ENCODE data around the gene SS18L1.

DNA sequence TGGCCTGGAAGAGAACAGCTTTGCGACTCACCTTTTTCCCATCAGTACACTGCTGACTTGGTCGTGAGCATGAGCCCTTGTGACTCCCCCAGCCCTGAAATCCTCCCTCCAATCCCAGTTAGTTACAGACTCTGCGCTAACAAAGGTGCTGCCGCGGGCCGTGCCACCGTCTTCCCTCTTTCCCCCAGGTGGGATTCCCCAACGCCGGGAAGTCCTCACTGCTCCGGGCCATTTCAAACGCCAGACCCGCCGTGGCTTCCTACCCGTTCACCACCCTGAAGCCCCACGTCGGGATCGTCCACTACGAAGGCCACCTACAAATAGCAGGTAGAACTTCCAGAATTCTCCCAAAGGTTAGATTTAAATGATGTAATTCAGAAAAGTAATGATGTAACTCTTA lies 55.4 kb downstream of the SS18L1 start:
- TF ChIP-seq, protein P1, sequence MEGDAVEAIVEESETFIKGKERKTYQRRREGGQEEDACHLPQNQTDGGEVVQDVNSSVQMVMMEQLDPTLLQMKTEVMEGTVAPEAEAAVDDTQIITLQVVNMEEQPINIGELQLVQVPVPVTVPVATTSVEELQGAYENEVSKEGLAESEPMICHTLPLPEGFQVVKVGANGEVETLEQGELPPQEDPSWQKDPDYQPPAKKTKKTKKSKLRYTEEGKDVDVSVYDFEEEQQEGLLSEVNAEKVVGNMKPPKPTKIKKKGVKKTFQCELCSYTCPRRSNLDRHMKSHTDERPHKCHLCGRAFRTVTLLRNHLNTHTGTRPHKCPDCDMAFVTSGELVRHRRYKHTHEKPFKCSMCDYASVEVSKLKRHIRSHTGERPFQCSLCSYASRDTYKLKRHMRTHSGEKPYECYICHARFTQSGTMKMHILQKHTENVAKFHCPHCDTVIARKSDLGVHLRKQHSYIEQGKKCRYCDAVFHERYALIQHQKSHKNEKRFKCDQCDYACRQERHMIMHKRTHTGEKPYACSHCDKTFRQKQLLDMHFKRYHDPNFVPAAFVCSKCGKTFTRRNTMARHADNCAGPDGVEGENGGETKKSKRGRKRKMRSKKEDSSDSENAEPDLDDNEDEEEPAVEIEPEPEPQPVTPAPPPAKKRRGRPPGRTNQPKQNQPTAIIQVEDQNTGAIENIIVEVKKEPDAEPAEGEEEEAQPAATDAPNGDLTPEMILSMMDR (IDR thresholded peaks at IDR 0.05), result no peak
- no peak for TF ChIP-seq POLR2A (IDR thresholded peaks at IDR 0.05)
- TF ChIP-seq POLR2AphosphoS5 (IDR thresholded peaks at IDR 0.05), result no peak
